Mesendoderm (in vitro differentiated cells): ENCODE data around the gene GLI3.

Experiments
- DNase-seq: peaks from one replicate; pipeline ENCODE4 v3.0.0; 2013
- H2AK5ac ChIP-seq: 2 replicates; pipeline ENCODE4 v1.6.1; 2013; ENCODE audit warnings: low read length, inconsistent platforms
- H2BK120ac ChIP-seq: 2 replicates; pipeline ENCODE4 v1.6.1; 2013; ENCODE audit warnings: low read depth, mild to moderate bottlenecking, low read length, moderate library complexity, mixed read lengths
- H2BK15ac ChIP-seq: replicated peaks from 2 replicates; pipeline ENCODE4 v1.6.1; 2013; ENCODE audit warnings: low read depth, mild to moderate bottlenecking, moderate library complexity
- H2BK5ac ChIP-seq: 2 replicates; pipeline ENCODE4 v1.6.1; 2013; ENCODE audit warnings: low read length, inconsistent platforms
- H3K18ac ChIP-seq: 2 replicates; pipeline ENCODE4 v1.6.1; 2013; ENCODE audit warnings: mild to moderate bottlenecking, low read length, mixed read lengths
- H3K23ac ChIP-seq: one replicate; pipeline ENCODE4 v1.6.1; 2013; ENCODE audit warnings: low read length
- H3K27ac ChIP-seq: 2 replicates; pipeline ENCODE4 v1.5.1; 2013; ENCODE audit warnings: low read depth, mild to moderate bottlenecking, inconsistent platforms, low read length, moderate library complexity
- H3K27me3 ChIP-seq: 2 replicates; pipeline ENCODE4 v1.6.1; 2013; ENCODE audit warnings: low read length, control low read depth, mild to moderate bottlenecking, inconsistent platforms; ENCODE audit not compliant: insufficient read depth, poor library complexity
- H3K36me3 ChIP-seq: 2 replicates; pipeline ENCODE4 v1.6.1; 2013; ENCODE audit warnings: low read length, inconsistent platforms; ENCODE audit not compliant: control insufficient read depth, insufficient read depth
- H3K4ac ChIP-seq: one replicate; pipeline ENCODE4 v1.6.1; 2013; ENCODE audit warnings: low read depth, mild to moderate bottlenecking, low read length, moderate library complexity
- H3K4me1 ChIP-seq: 2 replicates; pipeline ENCODE4 v1.6.1; 2013; ENCODE audit warnings: low read depth, low read length, inconsistent platforms; ENCODE audit not compliant: control insufficient read depth
- H3K4me2 ChIP-seq: 2 replicates; pipeline ENCODE4 v1.6.1; 2013; ENCODE audit warnings: low read length
- H3K4me3 ChIP-seq: 2 replicates; pipeline ENCODE4 v1.5.1; 2013; ENCODE audit warnings: mild to moderate bottlenecking, low read length
- H3K56ac ChIP-seq: one replicate; pipeline ENCODE4 v1.6.1; 2013; ENCODE audit warnings: low read length
- H3K79me1 ChIP-seq: 2 replicates; pipeline ENCODE4 v1.6.1; 2013; ENCODE audit warnings: low read length, inconsistent platforms
- H3K79me2 ChIP-seq: 2 replicates; pipeline ENCODE4 v1.6.1; 2013; ENCODE audit warnings: mild to moderate bottlenecking, low read length; ENCODE audit not compliant: control insufficient read depth, insufficient read depth
- H3K9ac ChIP-seq: 2 replicates; pipeline ENCODE4 v1.6.1; 2013; ENCODE audit warnings: low read length, inconsistent platforms
- H4K5ac ChIP-seq: one replicate; pipeline ENCODE4 v1.6.1; 2013; ENCODE audit warnings: low read length
- H4K8ac ChIP-seq: one replicate; pipeline ENCODE4 v1.6.1; 2013; ENCODE audit warnings: low read depth, mild to moderate bottlenecking, control low read depth, low read length, moderate library complexity
- WGBS: extraction: QIAGEN DNeasy Blood & Tissue Kit; methylation state at CpG from one replicate; pipeline ENCODE4 v1.1.7; 2013; ENCODE audit warnings: low lambda C conversion rate, missing lambda C conversion rate; ENCODE audit not compliant: insufficient coverage; ENCODE audit errors: extremely low coverage; 5-methylcytosine and 5-hydroxymethylcytosine counted together

Gene GLI3

GRCh38 chr7:42006801-42007513, 230.1 kb downstream of the GLI3 start:
- H3K79me1 ChIP-seq, result no peaks in the 10 kb centered on the region
- no peak overlapping the region for H3K56ac ChIP-seq
- no peak overlapping the region for H2BK120ac ChIP-seq
- no peak overlapping the region for H3K4ac ChIP-seq
- no peak overlapping the region for H2AK5ac ChIP-seq
- H3K4me1 ChIP-seq, result no peaks in the 10 kb centered on the region
- H4K8ac ChIP-seq, result no peak overlapping the region
- H3K27me3 ChIP-seq, result no peaks in the 10 kb centered on the region
- H3K79me2 ChIP-seq, result no peaks in the 10 kb centered on the region
- H2BK5ac ChIP-seq, result no peak overlapping the region
- H3K4me2 ChIP-seq, result no peak overlapping the region
- no peak for DNase-seq
- H3K36me3 ChIP-seq, result no peaks in the 10 kb centered on the region
- H4K5ac ChIP-seq, result no peak overlapping the region
- no peak overlapping the region for H2BK15ac ChIP-seq
- H3K9ac ChIP-seq, result no peak overlapping the region
- no peak overlapping the region for H3K18ac ChIP-seq
- H3K27ac ChIP-seq, result no peak overlapping the region
- no peak overlapping the region for H3K23ac ChIP-seq
- no CpG with 5 or more reads among the region's 3 CpGs for WGBS
- H3K4me3 ChIP-seq, result no peak overlapping the region

- WGBS, result 100% methylated on average over 1 of the region's 2 CpGs
- H3K27me3 ChIP-seq, result no peaks in the 10 kb centered on the region
Observed at GRCh38 chr7:42002654-42003053, 234.4 kb downstream of the GLI3 start.

GRCh38 chr7:41999736-42000283, 237.2 kb downstream of the GLI3 start:
- Histone ChIP-seq H3K27me3 (no peaks in the 10 kb centered on the region), H3K23ac (no peak overlapping the region), H4K5ac (no peak overlapping the region), H3K4ac (no peak overlapping the region), H3K4me1 (no peaks in the 10 kb centered on the region), H3K4me2 (no peak overlapping the region), H4K8ac (no peak overlapping the region), H3K18ac (no peak overlapping the region), H2BK120ac (no peak overlapping the region), H3K36me3 (no peaks in the 10 kb centered on the region), H3K79me2 (no peaks in the 10 kb centered on the region), H2AK5ac (no peak overlapping the region), H2BK15ac (no peak overlapping the region), H3K27ac (no peak overlapping the region), H3K79me1 (no peaks in the 10 kb centered on the region), H2BK5ac (no peak overlapping the region), H3K56ac (no peak overlapping the region), H3K9ac (no peak overlapping the region), H3K4me3 (no peak overlapping the region)
- no peak for DNase-seq
- no CpG with 5 or more reads among the region's 6 CpGs for WGBS

More at GRCh38 chr7:42002654-42003053, 234.4 kb downstream of the GLI3 start:
- no peak overlapping the region for H2BK5ac ChIP-seq
- no peak for DNase-seq
- no peaks in the 10 kb centered on the region for H3K79me1 ChIP-seq
- H4K8ac ChIP-seq, result no peak overlapping the region
- H3K4me2 ChIP-seq, result no peak overlapping the region
- no peak overlapping the region for H3K4ac ChIP-seq
- no peak overlapping the region for H2AK5ac ChIP-seq
- no peak overlapping the region for H4K5ac ChIP-seq
- H3K4me1 ChIP-seq, result no peaks in the 10 kb centered on the region
- H3K23ac ChIP-seq, result no peak overlapping the region
- H2BK120ac ChIP-seq, result no peak overlapping the region
- no peak overlapping the region for H3K9ac ChIP-seq
- no peak overlapping the region for H3K18ac ChIP-seq
- H3K36me3 ChIP-seq, result no peaks in the 10 kb centered on the region
- H3K4me3 ChIP-seq, result no peak overlapping the region
- H3K56ac ChIP-seq, result no peak overlapping the region
- H2BK15ac ChIP-seq, result no peak overlapping the region
- no peaks in the 10 kb centered on the region for H3K79me2 ChIP-seq
- H3K27ac ChIP-seq, result no peak overlapping the region

- Histone ChIP-seq H3K79me1 (no peaks in the 10 kb centered on the region), H3K23ac (no peak overlapping the region), H2BK120ac (no peak overlapping the region), H2BK5ac (no peak overlapping the region), H2AK5ac (no peak overlapping the region), H4K8ac (no peak overlapping the region), H3K79me2 (no peaks in the 10 kb centered on the region), H3K27ac (no peak overlapping the region), H3K27me3 (no peaks in the 10 kb centered on the region), H3K56ac (no peak overlapping the region), H3K4me2 (no peak overlapping the region), H4K5ac (no peak overlapping the region), H3K4ac (no peak overlapping the region), H3K9ac (no peak overlapping the region), H3K36me3 (no peaks in the 10 kb centered on the region), H3K4me3 (no peak overlapping the region), H2BK15ac (no peak overlapping the region), H3K4me1 (no peaks in the 10 kb centered on the region), H3K18ac (no peak overlapping the region)
- no peak for DNase-seq
- no CpG with 5 or more reads among the region's 2 CpGs for WGBS
Observed at GRCh38 chr7:41998041-41998440, 239.0 kb downstream of the GLI3 start.

GRCh38 chr7:41997151-41997550, 239.9 kb downstream of the GLI3 start:
- Histone ChIP-seq H3K4ac (no peak overlapping the region), H3K18ac (no peak overlapping the region), H3K27me3 (no peaks in the 10 kb centered on the region), H3K79me1 (no peaks in the 10 kb centered on the region), H3K4me1 (no peaks in the 10 kb centered on the region), H3K4me3 (no peak overlapping the region), H3K23ac (no peak overlapping the region), H2BK120ac (no peak overlapping the region), H3K4me2 (no peak overlapping the region), H4K5ac (no peak overlapping the region), H2BK15ac (no peak overlapping the region), H3K56ac (no peak overlapping the region), H4K8ac (no peak overlapping the region), H2AK5ac (no peak overlapping the region), H3K79me2 (no peaks in the 10 kb centered on the region), H3K9ac (no peak overlapping the region), H3K27ac (no peak overlapping the region), H3K36me3 (no peaks in the 10 kb centered on the region), H2BK5ac (no peak overlapping the region)
- no CpG with 5 or more reads among the region's 2 CpGs for WGBS
- DNase-seq, result no peak
